ENCODE measurements around the gene ZBTB46.
"Not testable (repeated sequence)": the region's sequence is repeated elsewhere in the genome, so short reads cannot be mapped to it uniquely, and the experiment has no call there.

ZBTB46 gene

GRCh38 chr20:63811491-63811875 lies 19.6 kb downstream of the ZBTB46 start:
- no peak for DNase-seq

- no peak for DNase-seq
Measured at GRCh38 chr20:63810730-63811490, 20.2 kb downstream of the ZBTB46 start.

GRCh38 chr20:63809856-63810255 lies 21.2 kb downstream of the ZBTB46 start:
- DNase-seq, result no peak

DNA sequence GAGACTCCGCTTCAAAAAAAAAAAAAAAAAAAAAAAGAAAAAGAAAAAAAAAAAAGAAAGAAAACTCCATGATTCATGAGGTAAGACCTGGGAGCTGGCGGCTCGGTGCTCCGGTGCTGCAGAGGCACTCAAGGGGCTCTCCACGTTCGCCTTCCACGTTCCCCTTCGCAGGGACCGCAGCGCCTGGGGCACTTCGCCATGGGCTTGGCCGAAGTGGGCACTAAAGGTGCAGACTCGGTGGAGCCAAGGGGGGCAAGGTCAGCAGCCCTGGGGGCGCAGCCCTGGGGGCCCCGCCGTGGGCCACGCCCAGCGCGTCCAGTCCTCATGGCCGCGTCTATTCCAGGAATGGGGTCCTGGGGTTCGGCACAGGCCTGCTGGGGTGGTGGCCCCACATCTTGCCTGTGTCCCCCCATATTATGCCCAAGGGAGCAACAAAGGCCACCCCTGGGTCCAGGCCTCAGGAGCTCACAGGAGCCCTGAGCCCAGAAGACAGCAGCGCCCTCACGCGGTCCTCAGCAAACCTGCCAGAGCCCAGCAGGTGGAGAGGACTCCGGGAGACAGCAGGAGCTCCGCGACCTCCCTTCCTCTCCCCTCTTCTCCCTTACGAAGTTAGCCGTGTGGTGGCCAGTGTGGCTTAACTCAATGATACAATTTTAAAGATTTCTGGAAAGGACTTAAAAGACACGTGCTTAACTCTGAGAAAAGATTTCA lies 21.9 kb downstream of the ZBTB46 start:
- no peak for DNase-seq

GRCh38 chr20:63808145-63808724 lies 22.8 kb downstream of the ZBTB46 start:
- no peak for DNase-seq

DNA sequence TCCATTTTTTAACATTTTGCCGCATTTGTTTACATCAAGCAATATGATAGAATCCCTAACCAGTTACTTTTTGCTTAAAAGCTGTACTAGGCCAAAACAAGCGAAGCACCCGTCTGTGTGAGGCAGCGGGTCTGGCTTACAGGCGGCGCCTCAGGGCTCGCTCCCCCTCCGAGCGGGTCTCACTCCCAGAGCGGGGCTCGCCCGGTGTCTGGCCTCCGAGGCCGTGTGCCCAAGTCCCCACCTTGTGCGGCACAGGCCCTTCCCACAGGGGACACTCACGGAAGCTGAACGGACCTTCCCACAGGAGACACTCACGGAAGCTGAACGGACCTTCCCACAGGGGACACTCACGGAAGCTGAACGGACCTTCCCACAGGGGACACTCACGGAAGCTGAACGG lies 23.4 kb downstream of the ZBTB46 start:
- DNase-seq, result no peak

GRCh38 chr20:63804308-63804636 lies 26.8 kb downstream of the ZBTB46 start:
- DNase-seq, result no peak

- DNase-seq, result no peak
Measured at GRCh38 chr20:63802469-63803240, 28.4 kb downstream of the ZBTB46 start.

DNA sequence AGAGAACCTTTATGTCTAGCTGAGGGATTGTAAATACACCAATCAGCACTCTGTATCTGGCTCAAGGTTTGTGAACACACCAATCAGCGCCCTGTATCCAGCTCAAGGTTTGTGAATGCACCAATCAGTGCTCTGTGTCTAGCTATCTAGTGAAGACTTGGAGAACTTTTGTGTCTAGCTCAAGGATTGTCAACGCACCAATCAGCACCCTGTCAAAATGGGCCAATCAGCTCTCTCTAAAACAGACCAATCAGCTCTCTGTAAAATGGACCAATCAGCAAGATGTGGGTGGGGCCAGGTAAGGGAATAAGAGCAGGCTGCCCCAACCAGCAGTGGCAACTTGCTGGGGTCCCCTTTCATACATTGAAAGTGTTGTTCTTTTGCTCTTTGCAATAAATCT lies 29.9 kb downstream of the ZBTB46 start:
- DNase-seq, result not testable (repeated sequence)

DNA sequence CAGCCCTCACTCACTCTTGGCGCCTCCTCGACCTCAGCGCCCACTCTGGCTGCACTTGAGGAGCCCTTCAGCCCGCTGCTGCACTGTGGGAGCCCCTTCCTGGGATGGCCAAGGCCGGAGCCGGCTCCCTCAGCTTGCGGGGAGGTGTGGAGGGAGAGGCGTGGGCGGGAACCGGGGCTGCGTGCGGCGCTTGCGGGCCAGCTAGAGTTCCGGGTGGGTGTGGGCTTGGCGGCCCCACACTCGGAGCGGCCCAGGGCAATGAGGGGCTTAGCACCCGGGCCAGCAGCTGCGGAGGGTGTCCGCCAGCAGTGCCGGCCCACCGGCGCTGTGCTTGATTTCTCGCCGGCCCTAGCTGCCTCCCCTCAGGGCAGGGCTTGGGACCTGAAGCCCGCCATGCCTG lies 30.7 kb downstream of the ZBTB46 start:
- not testable (repeated sequence) for DNase-seq

- not testable (repeated sequence) for DNase-seq
Measured at GRCh38 chr20:63799127-63799526, 31.9 kb downstream of the ZBTB46 start.

DNA sequence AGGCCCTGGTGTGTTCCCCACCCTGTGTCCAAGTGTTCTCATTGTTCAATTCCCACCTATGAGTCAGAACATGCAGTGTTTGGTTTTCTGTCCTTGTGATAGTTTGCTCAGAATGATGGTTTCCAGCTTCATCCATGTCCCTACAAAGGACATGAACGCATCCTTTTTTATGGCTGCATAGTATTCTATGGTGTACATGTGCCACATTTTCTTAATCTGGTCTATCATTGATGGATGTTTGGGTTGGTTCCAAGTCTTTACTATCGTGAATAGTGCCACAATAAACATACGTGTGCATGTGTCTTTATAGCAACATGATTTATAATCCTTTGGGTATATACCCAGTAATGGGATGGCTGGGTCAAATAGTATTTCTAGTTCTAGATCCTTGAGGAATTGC lies 33.9 kb downstream of the ZBTB46 start:
- not testable (repeated sequence) for DNase-seq

DNA sequence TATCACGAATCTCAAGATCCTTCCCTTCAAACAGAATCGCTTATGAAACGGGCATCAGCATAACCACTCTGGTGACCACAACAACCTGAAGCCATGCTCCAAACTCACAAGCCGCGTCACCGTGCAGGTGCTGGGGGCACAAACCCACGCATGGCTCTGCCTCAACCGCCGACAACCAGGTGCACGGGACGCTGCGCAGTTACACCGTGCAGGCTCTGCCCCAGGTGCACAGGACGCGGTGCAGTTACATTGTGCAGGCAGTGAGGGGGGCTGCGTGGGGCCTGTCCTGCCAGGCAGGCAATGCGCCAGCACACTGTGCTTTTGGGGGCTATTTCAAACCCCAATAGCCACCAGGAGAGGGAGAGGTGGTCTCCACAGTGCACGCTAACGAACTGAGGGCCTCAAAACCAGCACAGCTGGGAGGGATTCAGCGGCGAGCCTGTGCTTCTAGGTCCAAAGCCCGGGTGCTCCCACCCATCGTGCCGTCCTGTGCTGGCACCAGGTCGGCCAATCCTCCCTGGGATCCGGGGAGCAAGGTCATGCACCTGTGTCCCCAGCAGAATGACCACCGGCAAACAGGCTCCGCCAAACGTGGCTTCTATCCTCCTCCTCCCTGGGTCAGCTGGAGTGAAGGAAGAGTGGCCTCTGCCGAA lies 35.8 kb downstream of the ZBTB46 start:
- no peak for DNase-seq

DNA sequence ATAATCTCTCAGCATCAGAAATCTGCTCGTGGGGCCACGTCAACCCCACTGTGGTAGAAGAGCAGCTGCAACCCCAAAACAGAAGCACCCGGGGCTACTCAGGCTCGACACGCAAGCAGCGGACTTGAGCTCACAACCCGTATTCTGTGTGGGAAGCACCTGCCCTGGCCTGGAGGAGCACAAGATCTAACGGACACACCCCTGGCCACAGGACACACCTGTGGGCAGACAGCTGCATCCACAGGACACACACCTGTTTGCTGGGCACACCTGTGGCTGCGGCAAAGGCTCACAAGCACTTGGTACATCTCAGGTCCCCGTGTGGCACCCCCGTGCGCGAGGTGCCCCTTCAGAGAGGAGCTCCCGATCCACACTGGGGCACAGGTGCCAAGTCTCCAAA lies 36.5 kb downstream of the ZBTB46 start:
- no peak for DNase-seq

GRCh38 chr20:63792866-63793265 lies 38.2 kb downstream of the ZBTB46 start:
- DNase-seq, result no peak

DNA sequence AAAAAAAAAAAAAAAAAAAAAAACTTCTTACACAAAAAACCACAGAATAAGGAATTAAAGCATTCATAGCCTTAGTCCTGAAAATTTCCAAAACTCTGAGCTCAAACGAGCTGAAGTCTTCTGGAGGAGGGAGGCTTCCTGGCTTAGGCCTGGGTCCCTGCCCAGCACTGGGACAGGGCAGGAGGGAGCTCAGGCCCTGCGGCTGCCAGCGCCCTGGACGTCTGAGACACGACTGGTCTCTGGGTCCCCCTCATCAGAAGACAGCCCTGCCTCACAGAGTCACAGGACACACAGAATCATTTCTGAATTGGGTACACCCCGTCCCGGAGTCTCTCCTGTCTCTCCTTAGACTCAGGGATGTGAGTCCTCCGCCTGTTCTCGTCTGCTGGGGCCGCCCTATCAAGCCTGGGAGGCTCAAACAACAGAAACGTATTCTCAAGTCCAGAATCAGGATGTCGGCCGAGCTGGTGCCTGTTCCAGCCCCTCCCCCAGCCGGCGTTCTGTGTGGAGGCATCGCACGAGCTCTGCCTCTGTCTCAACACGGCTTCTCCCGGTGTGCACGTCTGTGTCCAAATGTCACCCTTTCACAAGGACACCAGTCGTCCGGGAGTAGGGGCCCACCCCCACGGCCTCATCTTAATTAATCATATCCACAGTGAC lies 39.4 kb downstream of the ZBTB46 start:
- no peak for DNase-seq

GRCh38 chr20:63790572-63791168 lies 40.4 kb downstream of the ZBTB46 start:
- no peak for DNase-seq

GRCh38 chr20:63789836-63790571 lies 41.1 kb downstream of the ZBTB46 start:
- no peak for DNase-seq

- DNase-seq, result no peak
Measured at GRCh38 chr20:63787749-63788148, 43.3 kb downstream of the ZBTB46 start.

DNA sequence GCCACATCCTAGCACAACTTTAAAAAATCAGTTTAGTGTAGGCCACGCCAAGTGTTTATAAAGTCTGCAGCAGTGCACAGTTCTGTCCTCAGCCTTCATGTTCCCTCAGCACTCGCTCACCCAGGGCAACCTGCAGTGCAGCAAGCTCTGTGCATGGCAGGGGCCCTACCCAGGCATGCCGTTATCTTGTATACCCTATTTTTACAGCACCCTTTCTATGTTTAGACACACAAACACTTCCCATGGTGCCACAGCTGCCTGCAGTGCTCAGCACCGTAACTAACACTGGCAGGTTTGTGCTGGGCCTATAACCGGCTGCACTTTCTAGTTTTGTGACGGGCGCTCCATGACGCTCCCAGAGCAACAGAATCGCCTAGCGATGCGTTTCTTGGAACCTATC lies 43.8 kb downstream of the ZBTB46 start:
- no peak for DNase-seq

DNA sequence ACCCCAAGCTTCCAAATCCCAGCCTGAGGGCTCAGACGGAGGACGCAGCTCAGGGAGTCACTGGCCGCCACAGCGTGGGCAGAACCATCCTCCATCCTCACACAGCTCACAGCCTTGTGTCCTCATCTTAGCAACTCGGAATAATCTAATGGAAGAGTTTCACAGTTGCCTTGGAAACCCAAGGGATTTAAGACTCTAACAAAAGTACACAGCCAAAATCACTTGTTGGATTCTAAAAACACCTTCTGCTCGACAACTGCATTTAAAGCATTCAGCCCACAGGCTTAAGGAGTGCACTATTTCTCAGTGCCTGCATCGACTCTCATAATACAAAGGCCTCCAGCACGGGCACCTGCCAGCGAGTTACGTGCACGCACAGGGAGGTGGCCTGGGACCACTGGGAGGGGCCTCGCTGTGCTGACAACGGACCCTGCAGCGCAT lies 45.4 kb downstream of the ZBTB46 start:
- no peak for DNase-seq

All from activated CD8-positive, alpha-beta memory T cell treated with anti-CD3 and anti-CD28 coated beads for 24 hours (primary cell).